ENCODE results near the gene SEC62.

The SEC62 gene

DNA sequence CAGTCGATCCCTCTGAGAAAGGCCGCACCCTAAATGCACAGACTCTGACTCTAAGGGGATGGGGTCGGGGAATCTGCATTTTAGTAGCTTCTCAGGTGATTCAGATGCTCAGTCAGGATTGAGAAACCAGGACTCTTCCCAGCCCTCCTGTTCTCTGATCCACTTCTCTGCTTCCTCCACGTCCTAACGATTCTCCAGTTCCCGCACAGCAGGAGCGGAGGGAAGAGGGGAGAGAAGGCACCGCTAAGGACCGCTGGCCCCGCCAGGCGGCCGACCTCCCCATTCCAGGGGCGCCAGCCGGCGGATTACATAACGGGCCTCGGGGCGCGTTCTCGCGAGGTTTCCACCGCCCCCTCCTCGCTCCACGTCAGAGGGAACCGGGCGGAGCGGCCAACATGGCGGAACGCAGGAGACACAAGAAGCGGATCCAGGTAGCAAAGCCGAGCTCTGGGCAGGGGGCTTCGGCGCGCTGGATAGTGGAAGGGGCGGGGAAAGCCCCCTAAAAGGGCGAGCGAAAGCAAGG, at the start of gene SEC62:
SEC62 (plus strand) TSS at position 380 of the 523 bp plus-strand sequence; CDS start at position 396, 16 bp downstream.
- peak; percentile 96 for DNase-seq

DNA sequence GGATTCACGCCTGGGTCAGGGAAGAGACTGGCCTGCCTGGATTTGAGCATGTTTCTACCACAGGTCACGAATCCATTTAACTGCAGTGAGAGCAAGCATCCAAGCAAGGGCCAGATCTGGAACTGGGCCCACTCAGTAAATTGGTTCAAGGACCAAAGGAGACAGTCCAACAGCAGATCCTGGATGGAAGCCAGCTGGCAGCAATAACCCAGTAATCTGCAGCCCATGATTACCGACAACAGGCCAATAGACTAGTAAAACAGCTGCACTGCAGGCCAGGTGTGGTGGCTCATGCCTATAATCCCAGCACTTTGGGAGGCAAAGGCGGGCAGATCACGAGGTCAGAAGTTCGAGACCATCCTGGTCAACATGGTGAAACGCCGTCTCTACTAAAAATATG, 43.4 kb upstream of the SEC62 start:
- DNase-seq = no peak

GRCh38 chr3:169923831-169924230, 42.8 kb upstream of the SEC62 start:
- DNase-seq = no peak

- no peak for DNase-seq
These were observed 36.6 kb upstream of the SEC62 start for GRCh38 chr3:169929830-169930519.

DNA sequence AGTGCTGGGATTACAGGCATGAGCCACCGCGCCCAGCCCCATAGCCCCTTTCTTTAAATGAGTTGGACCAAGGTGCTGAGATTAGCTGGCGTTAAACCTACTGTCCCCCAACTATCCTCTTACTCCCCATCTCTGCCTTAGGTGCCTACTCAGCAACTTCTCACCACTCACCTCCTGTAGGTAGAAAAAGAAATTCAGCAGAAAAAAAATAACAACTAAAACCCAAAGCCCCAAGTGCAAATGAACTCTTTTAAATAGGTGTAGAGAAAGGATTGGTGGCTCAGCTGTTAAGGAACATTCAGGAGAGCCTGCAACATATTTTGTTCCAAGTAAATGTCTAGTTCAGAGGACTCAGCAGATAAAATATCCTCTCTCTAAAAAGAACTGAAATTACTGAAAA, 35.8 kb upstream of the SEC62 start:
- no peak for DNase-seq

- no peak for DNase-seq
These were observed 34.7 kb upstream of the SEC62 start for GRCh38 chr3:169931747-169932520.

- no peak for DNase-seq
These were observed 27.3 kb upstream of the SEC62 start for GRCh38 chr3:169939320-169939719.

DNA sequence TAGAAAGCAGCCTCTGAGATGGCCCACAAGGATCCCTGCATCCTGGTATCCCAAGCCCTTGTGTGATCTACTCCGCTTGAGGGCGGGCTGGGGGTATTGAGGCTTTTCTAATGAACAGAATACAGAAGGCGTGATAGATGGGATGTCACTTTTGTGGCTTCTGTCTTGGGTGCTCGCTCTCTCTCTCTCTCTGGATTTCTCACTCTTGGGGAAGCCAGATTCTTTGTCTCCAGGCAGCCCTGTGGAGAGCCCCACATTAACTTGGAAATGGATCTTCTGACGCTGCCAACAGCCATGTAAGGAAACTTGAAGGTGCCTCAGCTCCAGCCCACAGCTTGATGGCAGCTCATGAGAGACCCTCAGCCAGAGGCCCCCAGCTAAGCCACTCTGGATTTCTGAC, 26.9 kb upstream of the SEC62 start:
- DNase-seq = no peak

DNA sequence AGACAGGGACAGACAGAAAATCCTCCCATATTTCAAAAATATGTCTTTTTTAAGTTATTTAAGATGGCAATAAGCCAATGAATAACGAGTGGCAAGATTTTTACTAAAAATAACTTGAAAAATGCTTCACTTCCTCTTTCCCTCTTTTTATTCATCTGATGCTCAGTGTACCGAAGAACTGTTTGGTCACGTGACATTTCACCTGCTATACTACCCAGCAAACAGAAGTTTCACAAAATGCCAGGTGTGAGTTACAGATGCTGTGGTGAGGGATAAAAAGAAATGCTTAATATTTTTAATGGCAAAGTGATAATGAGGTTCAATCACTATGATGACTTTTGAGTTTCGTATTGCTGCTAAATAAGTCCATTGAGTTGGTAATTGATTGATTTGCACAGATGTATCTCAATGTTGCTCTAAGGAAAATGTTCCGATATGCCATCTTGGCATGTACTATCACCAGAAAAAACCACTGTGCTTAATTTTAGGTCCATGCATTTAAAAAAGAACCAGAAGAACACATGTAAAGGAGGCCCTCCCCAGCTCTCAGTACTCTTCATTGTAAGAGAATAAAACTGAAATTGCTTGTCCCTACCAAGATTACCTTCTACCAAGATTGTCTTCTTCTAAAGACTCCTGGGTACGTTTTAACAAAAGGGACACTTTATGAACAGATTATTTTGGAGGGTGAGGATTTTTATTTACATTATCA, 26.0 kb upstream of the SEC62 start:
- DNase-seq = no peak

- peak; percentile 31 for DNase-seq
These were observed 21.3 kb upstream of the SEC62 start for GRCh38 chr3:169945313-169945712.

- no peak for DNase-seq
These were observed 20.3 kb upstream of the SEC62 start for GRCh38 chr3:169946336-169946735.

- DNase-seq = no peak
These were observed 17.8 kb upstream of the SEC62 start for GRCh38 chr3:169948559-169949448.

DNA sequence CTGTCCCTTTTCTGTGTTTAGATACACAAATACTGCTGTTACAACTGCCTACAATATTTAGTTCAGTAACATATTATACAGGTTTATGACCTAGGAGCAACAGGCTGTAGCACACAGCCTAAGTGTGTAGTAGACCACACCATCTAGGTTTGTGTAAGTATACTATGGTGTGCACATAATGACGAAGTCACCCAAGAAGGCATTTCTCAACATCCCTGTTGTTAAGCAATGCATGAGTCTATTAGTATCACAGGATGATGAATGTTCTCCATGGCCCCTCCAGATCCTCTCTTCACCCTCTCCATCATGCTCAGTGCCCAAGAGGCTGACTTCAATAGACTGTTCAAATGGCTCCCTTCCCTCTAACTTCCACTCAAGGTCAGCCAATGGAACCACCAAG, 14.6 kb upstream of the SEC62 start:
- no peak for DNase-seq

- DNase-seq = no peak
These were observed 13.0 kb upstream of the SEC62 start for GRCh38 chr3:169953462-169954141.

GRCh38 chr3:169954142-169954756, 12.4 kb upstream of the SEC62 start:
- DNase-seq = no peak

DNA sequence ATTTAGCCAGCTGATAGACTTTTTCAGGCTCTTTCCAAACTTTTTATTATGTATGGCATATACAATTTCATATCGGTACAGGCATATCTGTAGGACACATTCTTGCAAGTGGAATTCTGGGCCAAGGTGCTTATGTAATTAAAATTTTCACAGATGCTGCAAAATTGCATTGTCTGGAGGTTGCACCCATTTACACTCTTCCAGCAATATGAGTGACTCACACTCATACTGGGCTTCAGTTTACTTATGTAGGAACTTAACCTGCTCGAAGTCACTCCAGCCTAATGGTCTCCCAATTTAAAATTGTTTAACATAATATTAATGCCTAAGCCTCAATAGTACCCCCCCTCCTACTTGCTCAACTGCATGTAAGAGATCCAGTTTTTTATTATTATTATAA, 11.2 kb upstream of the SEC62 start:
- DNase-seq = no peak

DNA sequence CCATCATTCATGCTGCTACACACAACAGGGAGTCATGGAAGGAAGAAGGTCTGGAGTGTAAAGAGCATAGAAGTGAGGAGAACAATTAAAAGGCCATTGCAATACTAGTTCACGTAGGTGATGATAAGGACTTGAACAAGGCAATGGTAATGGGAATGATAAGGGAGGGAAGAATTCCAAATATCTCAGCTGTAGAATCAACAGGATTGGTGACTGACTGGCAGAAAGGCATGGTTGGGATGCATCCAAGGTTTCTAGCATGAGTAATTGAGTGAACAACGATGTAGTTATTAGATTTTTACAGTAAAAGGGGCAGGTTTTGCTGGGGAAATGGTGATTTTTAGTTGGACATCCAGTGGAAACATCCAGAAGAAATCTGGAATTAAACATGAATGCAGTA, 2.4 kb upstream of the SEC62 start:
- no peak for DNase-seq

- DNase-seq = no peak
These were observed 812 bp upstream of the SEC62 start for GRCh38 chr3:169965562-169966427.

DNA sequence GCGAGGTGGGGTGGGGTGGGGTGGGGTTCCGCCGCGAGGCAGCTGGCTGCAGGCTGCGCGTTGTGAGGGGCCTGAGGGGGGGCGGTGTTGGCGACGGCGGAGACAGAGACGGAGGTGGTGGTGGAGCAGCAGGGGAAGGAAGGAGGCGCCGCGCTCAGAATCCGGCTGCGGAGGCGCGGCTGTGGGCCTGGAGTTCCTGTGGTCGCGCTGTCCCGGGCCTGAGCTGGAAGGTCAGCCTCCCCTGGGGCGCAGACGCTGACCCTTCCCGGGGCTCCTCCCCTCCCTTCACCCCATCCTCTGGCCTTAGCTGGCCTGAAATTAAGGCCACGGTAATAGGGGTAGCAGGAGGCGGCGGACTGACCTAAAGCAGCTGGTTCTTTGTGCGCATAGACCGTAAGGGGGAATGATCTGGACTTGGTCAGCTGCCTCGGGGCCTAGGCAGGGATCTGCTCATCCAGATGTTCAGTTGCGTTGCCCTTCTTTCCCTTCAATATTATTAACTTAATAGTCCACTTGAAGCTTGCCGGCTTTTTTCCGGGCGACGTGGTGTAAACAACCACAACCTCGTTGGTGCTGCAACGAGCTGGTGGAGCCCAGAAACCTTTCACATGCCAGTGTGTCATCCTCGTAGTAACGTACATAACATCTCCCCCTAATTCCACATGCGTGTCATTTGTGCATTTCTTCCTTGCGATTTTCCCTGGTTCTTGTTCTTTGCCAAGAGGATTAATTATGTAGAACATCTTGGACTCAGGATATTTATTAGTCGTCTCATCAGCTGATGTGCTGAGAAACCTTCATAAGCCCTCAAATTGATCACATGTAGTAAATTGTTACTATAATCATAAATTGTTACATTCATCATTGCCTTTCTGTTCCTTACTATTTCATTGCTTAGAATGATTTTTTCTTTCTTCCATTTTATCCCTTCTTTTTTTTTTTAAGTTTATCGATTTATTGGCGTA, 626 bp downstream of the SEC62 start:
- peak; percentile 31 for DNase-seq

Data from stimulated activated CD4-positive, alpha-beta T cell treated with anti-CD3 and anti-CD28 coated beads, Interleukin-4, amount 100 ng/mL, for 1 hour (primary cell).